Measurements from ENCODE around the gene HDAC4. TPM values are rescaled to one million over a fixed set of nuclear protein-coding genes. Genes with fewer than 3 reads are reported as not detected.

The HDAC4 gene
- total RNA-seq, 1 experiment from 2014 or later: 44.4 TPM

DNA sequence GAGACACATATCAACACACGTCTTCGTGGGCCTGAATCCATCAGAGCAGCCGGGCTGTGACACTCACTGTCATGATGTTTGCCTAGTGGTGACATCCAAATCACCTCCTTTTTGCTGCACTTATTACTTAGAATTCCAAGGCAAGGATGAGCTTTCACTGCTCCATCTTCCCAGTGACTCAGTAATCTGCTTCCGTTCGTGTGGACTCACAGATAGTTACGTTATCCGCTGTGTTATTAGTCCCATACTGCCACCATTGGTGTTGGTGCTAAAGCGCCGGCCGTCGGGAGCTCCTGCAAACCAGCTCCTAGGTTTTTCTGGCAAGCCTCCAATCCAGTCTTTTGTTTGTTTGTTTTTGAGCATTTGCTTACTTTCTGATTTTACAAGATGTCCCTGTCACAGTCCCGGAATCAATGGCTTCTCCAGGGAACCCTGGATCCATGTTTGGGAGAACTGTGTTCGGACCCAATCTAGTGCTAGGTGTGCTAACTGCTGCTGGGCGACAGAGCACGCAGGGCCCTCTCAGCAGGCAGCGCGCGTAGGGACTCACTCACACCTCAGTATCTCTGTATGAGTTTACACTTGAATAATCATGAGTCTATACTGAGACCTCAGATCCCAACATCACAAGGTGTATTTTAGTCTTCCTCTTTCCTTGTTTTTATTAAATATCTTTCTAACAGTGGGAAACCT, 42.6 kb downstream of the HDAC4 start (continued):
- TF ChIP-seq, protein P1, sequence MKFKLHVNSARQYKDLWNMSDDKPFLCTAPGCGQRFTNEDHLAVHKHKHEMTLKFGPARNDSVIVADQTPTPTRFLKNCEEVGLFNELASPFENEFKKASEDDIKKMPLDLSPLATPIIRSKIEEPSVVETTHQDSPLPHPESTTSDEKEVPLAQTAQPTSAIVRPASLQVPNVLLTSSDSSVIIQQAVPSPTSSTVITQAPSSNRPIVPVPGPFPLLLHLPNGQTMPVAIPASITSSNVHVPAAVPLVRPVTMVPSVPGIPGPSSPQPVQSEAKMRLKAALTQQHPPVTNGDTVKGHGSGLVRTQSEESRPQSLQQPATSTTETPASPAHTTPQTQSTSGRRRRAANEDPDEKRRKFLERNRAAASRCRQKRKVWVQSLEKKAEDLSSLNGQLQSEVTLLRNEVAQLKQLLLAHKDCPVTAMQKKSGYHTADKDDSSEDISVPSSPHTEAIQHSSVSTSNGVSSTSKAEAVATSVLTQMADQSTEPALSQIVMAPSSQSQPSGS (CRISPR knock-in tag; IDR thresholded peaks at IDR 0.05; ENCODE audit: borderline replicate concordance, low read depth): no peak
- TF ChIP-seq JAZF1 (CRISPR knock-in tag; IDR thresholded peaks at IDR 0.05) (no peak), ZNF532 (CRISPR knock-in tag; IDR thresholded peaks at IDR 0.05; ENCODE audit: borderline replicate concordance) (no peak), IRF1 (CRISPR knock-in tag; IDR thresholded peaks at IDR 0.05) (no peak), NFE2L1 (CRISPR knock-in tag; IDR thresholded peaks at IDR 0.05) (no peak), NFYB (CRISPR knock-in tag; conservative IDR thresholded peaks at IDR 0.05; ENCODE audit: low read depth) (no peak), PRRX2 (CRISPR knock-in tag; IDR thresholded peaks at IDR 0.05) (no peak), GRHL2 (CRISPR knock-in tag; IDR thresholded peaks at IDR 0.05; ENCODE audit: insufficient replicate concordance, severe bottlenecking) (no peak), ZNF671 (CRISPR knock-in tag; IDR thresholded peaks at IDR 0.05) (no peak)
- TF ChIP-seq, protein P2, sequence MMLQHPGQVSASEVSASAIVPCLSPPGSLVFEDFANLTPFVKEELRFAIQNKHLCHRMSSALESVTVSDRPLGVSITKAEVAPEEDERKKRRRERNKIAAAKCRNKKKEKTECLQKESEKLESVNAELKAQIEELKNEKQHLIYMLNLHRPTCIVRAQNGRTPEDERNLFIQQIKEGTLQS (CRISPR knock-in tag; conservative IDR thresholded peaks at IDR 0.05): no peak

DNA sequence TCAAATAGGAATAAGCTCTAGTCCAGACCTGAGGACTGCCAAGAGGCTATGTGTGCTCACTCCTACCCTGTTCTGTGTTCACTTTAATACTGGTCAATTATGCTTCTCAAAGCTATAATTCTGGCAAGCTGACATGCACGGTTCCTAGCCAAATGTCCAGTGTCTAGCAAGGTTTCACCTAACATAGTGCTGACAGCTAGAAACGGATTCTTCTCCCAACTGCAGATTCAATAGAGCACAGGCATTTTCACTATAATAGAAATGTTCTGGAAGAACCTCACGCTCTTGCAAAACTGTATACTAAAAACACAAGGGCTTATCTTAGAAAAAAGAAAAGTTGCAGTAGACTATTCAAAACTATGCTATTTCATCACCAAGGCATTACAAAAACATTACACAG, 45.1 kb downstream of the HDAC4 start:
- peaks cover 37% of the 10 kb centered on the region for H3K36me3 Mint-ChIP-seq
- no peaks in the 10 kb centered on the region for H3K27me3 Mint-ChIP-seq (ENCODE audit: low read depth)
- ChIA-PET POLR2A (no interaction called here), CTCF (no interaction called here)
- TF ChIP-seq TCF7 (CRISPR knock-in tag; IDR thresholded peaks at IDR 0.05; ENCODE audit: low read depth): no peak
- TF ChIP-seq ZNF121 (CRISPR knock-in tag; IDR thresholded peaks at IDR 0.05): no peak
- TF ChIP-seq RORB (CRISPR knock-in tag; IDR thresholded peaks at IDR 0.05): no peak
- peaks cover 24% of the 10 kb centered on the region for H3K9me3 Mint-ChIP-seq
- H3K4me3 Mint-ChIP-seq: no peak overlapping the region
- H3K4me1 Mint-ChIP-seq: peaks cover 13% of the 10 kb centered on the region
- ATAC-seq: no peak
- H3K27ac Mint-ChIP-seq: no peak overlapping the region
- DNase-seq (ENCODE audit: low spot score): no peak

GRCh38 chr2:239355139-239355538, 45.7 kb downstream of the HDAC4 start:
- Mint-ChIP-seq H3K4me1 (peaks cover 12% of the 10 kb centered on the region), H3K9me3 (peaks cover 24% of the 10 kb centered on the region), H3K4me3 (no peak overlapping the region), H3K27ac (no peak overlapping the region), H3K27me3 (ENCODE audit: low read depth) (no peaks in the 10 kb centered on the region), H3K36me3 (peaks cover 39% of the 10 kb centered on the region)
- no peak for ATAC-seq
- ChIA-PET POLR2A (no interaction called here), CTCF (no interaction called here)
- TF ChIP-seq USF2 (CRISPR knock-in tag; IDR thresholded peaks at IDR 0.05): no peak
- TF ChIP-seq CTCF (IDR thresholded peaks at IDR 0.05): no peak
- TF ChIP-seq OVOL2 (CRISPR knock-in tag; IDR thresholded peaks at IDR 0.05; ENCODE audit: borderline replicate concordance): no peak
- TF ChIP-seq IRF2 (CRISPR knock-in tag; IDR thresholded peaks at IDR 0.05; ENCODE audit: borderline replicate concordance, low read depth): no peak
- DNase-seq (ENCODE audit: low spot score): no peak

Measured in WTC11 (cell line).